Stimulated activated memory B cell treated with anti-CD40 and anti-IgM and Interleukin-4, amounts not matched to agents 10 μg/mL and 1 μg/mL and 100 μg/mL, for 72 hours (primary cell): ENCODE results near the gene MKX.

Experiments used
- ATAC-seq: fragments of 150-1000 bp; cut with Tn5 transposase; 2 replicates; pipeline ENCODE4 v1.10.0; 2021
- H3K27ac Mint-ChIP-seq: one replicate; pipeline ENCODE4 v1.8.0; 2022; ENCODE audit warnings: mild to moderate bottlenecking, mixed read lengths
- H3K27me3 Mint-ChIP-seq: one replicate; pipeline ENCODE4 v1.8.0; 2022; ENCODE audit warnings: mixed read lengths
- H3K36me3 Mint-ChIP-seq: one replicate; pipeline ENCODE4 v1.8.0; 2022; ENCODE audit warnings: mixed read lengths
- H3K4me1 Mint-ChIP-seq: one replicate; pipeline ENCODE4 v1.8.0; 2022; ENCODE audit warnings: mixed read lengths
- H3K4me3 Mint-ChIP-seq: one replicate; pipeline ENCODE4 v1.8.0; 2022; ENCODE audit warnings: mild to moderate bottlenecking, moderate library complexity, mixed read lengths
- H3K9me3 Mint-ChIP-seq: one replicate; pipeline ENCODE4 v1.8.0; 2022; ENCODE audit warnings: mixed read lengths

The MKX gene

DNA sequence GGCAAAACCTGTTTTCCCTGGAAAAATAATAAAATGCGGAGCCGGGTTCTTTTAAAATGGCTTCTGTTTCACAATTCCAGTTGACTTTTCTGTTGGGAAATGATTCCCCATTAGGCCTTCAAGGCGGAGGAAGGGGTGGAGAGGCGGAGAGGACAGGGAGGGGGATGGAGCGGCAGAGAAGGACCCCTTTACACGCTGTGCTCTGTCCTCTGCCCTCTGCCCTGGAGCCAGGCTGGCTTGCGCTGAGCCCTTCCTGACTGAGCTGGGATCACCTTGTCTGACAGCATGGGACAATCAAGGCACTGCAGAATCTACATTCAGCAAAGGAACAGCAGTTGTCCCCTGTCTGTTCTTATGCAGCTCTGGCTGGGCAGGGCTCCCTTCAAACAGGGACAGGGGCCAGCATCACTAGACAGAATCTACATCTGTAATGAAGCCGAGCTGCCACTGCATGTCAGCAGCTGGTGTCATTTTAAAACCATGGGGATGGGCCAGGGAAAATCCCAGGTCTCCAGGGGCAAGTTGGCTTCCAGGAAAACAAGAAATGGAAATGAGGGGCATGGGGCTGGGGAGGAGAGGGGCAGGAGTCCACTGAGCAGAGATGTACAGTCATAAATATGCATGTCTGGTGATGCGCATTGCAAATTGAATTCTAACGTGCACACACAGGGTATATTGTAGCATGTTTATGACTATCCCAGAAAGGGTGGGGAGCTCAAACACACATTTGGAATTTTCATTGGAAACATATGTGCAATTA is 120.0 kb downstream of the MKX start:
- peaks cover 56% of the 10 kb centered on the region for H3K27me3 Mint-ChIP-seq
- H3K4me1 Mint-ChIP-seq = no peaks in the 10 kb centered on the region
- H3K27ac Mint-ChIP-seq = no peak overlapping the region
- H3K4me3 Mint-ChIP-seq = no peak overlapping the region
- H3K36me3 Mint-ChIP-seq = no peaks in the 10 kb centered on the region
- no peak for ATAC-seq
- H3K9me3 Mint-ChIP-seq = no peaks in the 10 kb centered on the region

DNA sequence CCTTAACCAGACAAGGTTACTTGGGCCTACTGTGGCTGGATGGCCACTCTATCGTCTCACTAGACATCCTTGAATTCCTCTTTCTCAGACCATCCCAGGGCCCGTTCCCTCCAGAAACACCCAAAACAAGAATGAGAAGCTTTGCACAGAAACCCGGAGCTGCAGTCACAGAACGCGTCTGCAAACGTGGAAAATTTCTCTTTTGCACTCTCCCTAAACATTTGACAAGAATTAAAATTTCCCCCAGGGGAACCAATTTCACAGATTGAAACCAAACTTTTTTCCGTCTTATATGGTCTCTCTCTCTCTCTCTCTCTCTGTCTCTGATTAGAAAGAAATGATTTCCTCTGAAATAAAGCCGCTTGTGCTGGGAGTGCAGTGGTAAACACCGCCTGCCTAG is 120.7 kb downstream of the MKX start:
- Mint-ChIP-seq H3K4me3 (no peak overlapping the region), H3K4me1 (no peaks in the 10 kb centered on the region)
- no peak for ATAC-seq

More for the DNA sequence above, 120.7 kb downstream of the MKX start:
- no peaks in the 10 kb centered on the region for H3K36me3 Mint-ChIP-seq
- no peaks in the 10 kb centered on the region for H3K9me3 Mint-ChIP-seq
- peaks cover 56% of the 10 kb centered on the region for H3K27me3 Mint-ChIP-seq
- no peak overlapping the region for H3K27ac Mint-ChIP-seq
